A549 (cell line): ENCODE measurements around the gene MPL.

Source experiments
- BHLHE40 ChIP-seq: IDR thresholded peaks from 2 replicates; pipeline ENCODE4 v1.6.1; 2012; ENCODE audit warnings: low read depth, low read length, inconsistent platforms
- CBX2 ChIP-seq: fragments of 200-600 bp; sonication (generic); IDR thresholded peaks from 2 replicates; pipeline ENCODE4 v1.6.1; 2016; ENCODE audit warnings: low read depth, mild to moderate bottlenecking, borderline replicate concordance
- CBX8 ChIP-seq: fragments of 200-600 bp; sonication (generic); IDR thresholded peaks from 2 replicates; pipeline ENCODE4 v1.6.1; 2016
- EP300 ChIP-seq, 2 experiments: fragments of >200 bp; sonication (Bioruptor Twin); formaldehyde crosslinking; IDR thresholded peaks; 2 replicates in 1 of 2; 3 replicates in 1 of 2; pipeline ENCODE4 v1.6.1; 2016 to 2017
- JUNB ChIP-seq: fragments of >200 bp; sonication (Bioruptor Twin); formaldehyde crosslinking; IDR thresholded peaks from 2 replicates; pipeline ENCODE4 v1.6.1; 2016
- KDM1A ChIP-seq: fragments of 200-600 bp; sonication (generic); IDR thresholded peaks from 2 replicates; pipeline ENCODE4 v1.6.1; 2016; ENCODE audit warnings: low read depth, mild to moderate bottlenecking
- KDM5A ChIP-seq: fragments of 200-600 bp; sonication (generic); IDR thresholded peaks from 2 replicates; pipeline ENCODE4 v1.6.1; 2016; ENCODE audit warnings: antibody characterized with exemption, mild to moderate bottlenecking
- POLR2A ChIP-seq: IDR thresholded peaks from 2 replicates; pipeline ENCODE4 v1.6.1; 2012; ENCODE audit warnings: mild to moderate bottlenecking, low read length
- RAD21 ChIP-seq, 2 experiments: fragments of >200 bp in 1 of 2; sonication (Bioruptor Twin) in 1 of 2; formaldehyde crosslinking in 1 of 2; IDR thresholded peaks in 1 of 2; conservative IDR thresholded peaks in 1 of 2; 2 replicates in 1 of 2; 3 replicates in 1 of 2; pipeline ENCODE4 v1.6.1; 2012 to 2018; ENCODE audit warnings: inconsistent platforms in 1 of 2
- SREBF2 ChIP-seq: fragments of 450-650 bp; IDR thresholded peaks from 2 replicates; pipeline ENCODE4 v1.6.1; 2014; ENCODE audit warnings: mild to moderate bottlenecking, moderate library complexity
- ZC3H11A ChIP-seq: fragments of 450-650 bp; IDR thresholded peaks from 2 replicates; pipeline ENCODE4 v1.6.1; 2014; ENCODE audit warnings: antibody characterized with exemption, mild to moderate bottlenecking
- TF ChIP-seq, protein P1 (sequence below): fragments of >200 bp; sonication (Bioruptor Twin); formaldehyde crosslinking; IDR thresholded peaks from 3 replicates; pipeline ENCODE4 v1.5.1; 2016
- TF ChIP-seq, protein P2 (sequence below): IDR thresholded peaks from 2 replicates; pipeline ENCODE4 v1.6.1; 2012
- TF ChIP-seq, protein P3 (sequence below): fragments of 200-600 bp; sonication (generic); IDR thresholded peaks from 2 replicates; pipeline ENCODE4 v1.6.1; 2016; ENCODE audit warnings: antibody characterized with exemption, mild to moderate bottlenecking, moderate library complexity

DNA sequence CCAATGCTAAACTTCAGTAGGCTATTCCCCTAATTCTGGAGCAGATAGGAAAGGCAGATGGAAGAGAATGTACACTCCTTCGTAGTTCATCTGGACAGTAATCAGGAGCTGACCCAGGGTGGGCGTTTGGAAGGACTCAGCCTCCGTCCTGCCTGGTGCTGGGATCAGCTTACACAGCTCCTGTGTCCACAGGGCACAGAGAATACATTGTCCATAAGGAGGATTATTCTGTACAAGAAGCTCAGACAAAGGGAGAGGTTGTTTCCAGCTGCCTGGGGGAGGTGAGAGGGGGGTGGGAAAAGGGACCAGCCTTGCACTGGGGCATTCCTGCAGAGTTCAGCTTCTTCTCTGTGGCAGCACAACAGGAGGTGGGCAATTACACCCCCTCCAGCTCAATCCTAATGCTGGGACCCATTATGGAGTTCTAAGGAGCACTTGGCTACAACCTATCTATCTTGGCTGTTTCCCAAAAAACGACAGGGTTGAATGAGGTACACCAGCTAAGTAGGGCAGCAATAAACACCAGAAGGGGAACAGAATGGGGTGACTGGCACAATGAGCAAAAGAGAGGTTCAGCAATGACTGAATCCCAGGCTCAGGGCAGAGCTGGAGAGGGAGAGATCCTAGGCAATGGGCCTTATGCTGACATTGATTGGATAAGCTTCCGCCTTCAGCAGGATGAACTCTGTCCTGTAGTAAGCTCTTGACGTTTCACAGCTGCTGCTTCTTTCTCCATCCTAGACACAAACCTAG, 44.6 kb downstream of the MPL start:
- TF ChIP-seq EP300 (IDR thresholded peaks at IDR 0.05) (no peak), JUNB (no peak), RAD21 (conservative IDR thresholded peaks at IDR 0.05 in 1 of 2, IDR thresholded peaks at IDR 0.05 in 1 of 2) (no peak), CBX2 (no peak), BHLHE40 (no peak), POLR2A (no peak), CBX8 (no peak), SREBF2 (no peak), KDM1A (no peak), KDM5A (no peak), ZC3H11A (no peak)
- TF ChIP-seq, protein P1, sequence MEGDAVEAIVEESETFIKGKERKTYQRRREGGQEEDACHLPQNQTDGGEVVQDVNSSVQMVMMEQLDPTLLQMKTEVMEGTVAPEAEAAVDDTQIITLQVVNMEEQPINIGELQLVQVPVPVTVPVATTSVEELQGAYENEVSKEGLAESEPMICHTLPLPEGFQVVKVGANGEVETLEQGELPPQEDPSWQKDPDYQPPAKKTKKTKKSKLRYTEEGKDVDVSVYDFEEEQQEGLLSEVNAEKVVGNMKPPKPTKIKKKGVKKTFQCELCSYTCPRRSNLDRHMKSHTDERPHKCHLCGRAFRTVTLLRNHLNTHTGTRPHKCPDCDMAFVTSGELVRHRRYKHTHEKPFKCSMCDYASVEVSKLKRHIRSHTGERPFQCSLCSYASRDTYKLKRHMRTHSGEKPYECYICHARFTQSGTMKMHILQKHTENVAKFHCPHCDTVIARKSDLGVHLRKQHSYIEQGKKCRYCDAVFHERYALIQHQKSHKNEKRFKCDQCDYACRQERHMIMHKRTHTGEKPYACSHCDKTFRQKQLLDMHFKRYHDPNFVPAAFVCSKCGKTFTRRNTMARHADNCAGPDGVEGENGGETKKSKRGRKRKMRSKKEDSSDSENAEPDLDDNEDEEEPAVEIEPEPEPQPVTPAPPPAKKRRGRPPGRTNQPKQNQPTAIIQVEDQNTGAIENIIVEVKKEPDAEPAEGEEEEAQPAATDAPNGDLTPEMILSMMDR, result no peak
- TF ChIP-seq, protein P2, sequence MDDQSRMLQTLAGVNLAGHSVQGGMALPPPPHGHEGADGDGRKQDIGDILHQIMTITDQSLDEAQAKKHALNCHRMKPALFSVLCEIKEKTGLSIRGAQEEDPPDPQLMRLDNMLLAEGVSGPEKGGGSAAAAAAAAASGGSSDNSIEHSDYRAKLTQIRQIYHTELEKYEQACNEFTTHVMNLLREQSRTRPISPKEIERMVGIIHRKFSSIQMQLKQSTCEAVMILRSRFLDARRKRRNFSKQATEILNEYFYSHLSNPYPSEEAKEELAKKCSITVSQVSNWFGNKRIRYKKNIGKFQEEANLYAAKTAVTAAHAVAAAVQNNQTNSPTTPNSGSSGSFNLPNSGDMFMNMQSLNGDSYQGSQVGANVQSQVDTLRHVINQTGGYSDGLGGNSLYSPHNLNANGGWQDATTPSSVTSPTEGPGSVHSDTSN, result no peak
- TF ChIP-seq, protein P3, sequence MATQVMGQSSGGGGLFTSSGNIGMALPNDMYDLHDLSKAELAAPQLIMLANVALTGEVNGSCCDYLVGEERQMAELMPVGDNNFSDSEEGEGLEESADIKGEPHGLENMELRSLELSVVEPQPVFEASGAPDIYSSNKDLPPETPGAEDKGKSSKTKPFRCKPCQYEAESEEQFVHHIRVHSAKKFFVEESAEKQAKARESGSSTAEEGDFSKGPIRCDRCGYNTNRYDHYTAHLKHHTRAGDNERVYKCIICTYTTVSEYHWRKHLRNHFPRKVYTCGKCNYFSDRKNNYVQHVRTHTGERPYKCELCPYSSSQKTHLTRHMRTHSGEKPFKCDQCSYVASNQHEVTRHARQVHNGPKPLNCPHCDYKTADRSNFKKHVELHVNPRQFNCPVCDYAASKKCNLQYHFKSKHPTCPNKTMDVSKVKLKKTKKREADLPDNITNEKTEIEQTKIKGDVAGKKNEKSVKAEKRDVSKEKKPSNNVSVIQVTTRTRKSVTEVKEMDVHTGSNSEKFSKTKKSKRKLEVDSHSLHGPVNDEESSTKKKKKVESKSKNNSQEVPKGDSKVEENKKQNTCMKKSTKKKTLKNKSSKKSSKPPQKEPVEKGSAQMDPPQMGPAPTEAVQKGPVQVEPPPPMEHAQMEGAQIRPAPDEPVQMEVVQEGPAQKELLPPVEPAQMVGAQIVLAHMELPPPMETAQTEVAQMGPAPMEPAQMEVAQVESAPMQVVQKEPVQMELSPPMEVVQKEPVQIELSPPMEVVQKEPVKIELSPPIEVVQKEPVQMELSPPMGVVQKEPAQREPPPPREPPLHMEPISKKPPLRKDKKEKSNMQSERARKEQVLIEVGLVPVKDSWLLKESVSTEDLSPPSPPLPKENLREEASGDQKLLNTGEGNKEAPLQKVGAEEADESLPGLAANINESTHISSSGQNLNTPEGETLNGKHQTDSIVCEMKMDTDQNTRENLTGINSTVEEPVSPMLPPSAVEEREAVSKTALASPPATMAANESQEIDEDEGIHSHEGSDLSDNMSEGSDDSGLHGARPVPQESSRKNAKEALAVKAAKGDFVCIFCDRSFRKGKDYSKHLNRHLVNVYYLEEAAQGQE, result no peak
